ENCODE measurements around the gene CHDH. TPM values are rescaled to one million over a fixed set of nuclear protein-coding genes. Genes with fewer than 3 reads are reported as not detected.

Gene CHDH
- total and polyA plus RNA-seq, 2 experiments from 2014 or later, result 2.3 to 6.6 TPM

- no peak for TF ChIP-seq ZNF462 (CRISPR knock-in tag; IDR thresholded peaks at IDR 0.05)
Observed at GRCh38 chr3:53765753-53766152, 80.5 kb downstream of the CHDH start (continued).

GRCh38 chr3:53764026-53764775, 82.0 kb downstream of the CHDH start:
- H4K20me1 ChIP-seq (replicated peaks; ENCODE audit: insufficient read depth), result no peaks in the 10 kb centered on the region
- Mint-ChIP-seq H3K27me3 (ENCODE audit: insufficient read depth, low read depth, poor library complexity) (peaks cover 4% of the 10 kb centered on the region), H3K27ac (no peak overlapping the region), H3K36me3 (ENCODE audit: low read depth) (no peaks in the 10 kb centered on the region), H3K4me1 (peaks cover 15% of the 10 kb centered on the region), H3K4me3 (no peak overlapping the region), H3K9me3 (no peaks in the 10 kb centered on the region)
- H3K36me3 ChIP-seq (ENCODE audit: insufficient read depth), result no peaks in the 10 kb centered on the region
- H3F3A ChIP-seq (replicated peaks; ENCODE audit: low read depth), result no peaks in the 10 kb centered on the region
- no peaks in the 10 kb centered on the region for H3K27me3 ChIP-seq (ENCODE audit: insufficient read depth)
- ATAC-seq (no peak), DNase-seq (ENCODE audit: low spot score) (no peak)
- H3K79me2 ChIP-seq (replicated peaks; ENCODE audit: insufficient read depth), result no peaks in the 10 kb centered on the region
- no peak overlapping the region for H3K27ac ChIP-seq (ENCODE audit: low read depth)
- no peak overlapping the region for H3K4me3 ChIP-seq
- H3K4me1 ChIP-seq (ENCODE audit: insufficient read depth), result no peaks in the 10 kb centered on the region
- no peaks in the 10 kb centered on the region for H3K9me2 ChIP-seq (ENCODE audit: insufficient read depth)
- H3K4me2 ChIP-seq, result no peak overlapping the region
- H2AFZ ChIP-seq, result no peak overlapping the region
- TF ChIP-seq REST (IDR thresholded peaks at IDR 0.05; ENCODE audit: unreplicated experiment) (no peak), JUNB (IDR thresholded peaks at IDR 0.05; ENCODE audit: unreplicated experiment) (no peak), ZNF462 (CRISPR knock-in tag; IDR thresholded peaks at IDR 0.05) (no peak), EZH2phosphoT487 (IDR thresholded peaks at IDR 0.05; ENCODE audit: unreplicated experiment) (no peak)
